H9 (cell line): ENCODE measurements around the gene PTPDC1. TPM values are rescaled to one million over a fixed set of nuclear protein-coding genes. Genes with fewer than 3 reads are reported as not detected.

ENCODE experiments used
- DNase-seq: peaks from one replicate; pipeline ENCODE4 v3.0.0-alpha.2; 2017
- H2AFZ ChIP-seq: one replicate; pipeline ENCODE4 v1.6.1; 2013; ENCODE audit warnings: mild to moderate bottlenecking, low read length, control low read depth, moderate library complexity
- H2AK5ac ChIP-seq: 2 replicates; pipeline ENCODE4 v1.6.1; 2013; ENCODE audit warnings: low read length, control low read depth, mixed read lengths; ENCODE audit not compliant: insufficient read length
- H2BK120ac ChIP-seq: one replicate; pipeline ENCODE4 v1.6.1; 2013; ENCODE audit warnings: low read depth, mild to moderate bottlenecking, low read length, control low read depth, inconsistent platforms; ENCODE audit not compliant: poor library complexity, severe bottlenecking
- H2BK12ac ChIP-seq: 2 replicates; pipeline ENCODE4 v1.6.1; 2013; ENCODE audit warnings: low read length, control low read depth, mixed read lengths, low read depth; ENCODE audit not compliant: insufficient read length
- H2BK15ac ChIP-seq: 2 replicates; pipeline ENCODE4 v1.6.1; 2013; ENCODE audit warnings: low read depth, low read length, control low read depth
- H2BK20ac ChIP-seq: one replicate; pipeline ENCODE4 v1.6.1; 2013; ENCODE audit warnings: low read depth, mild to moderate bottlenecking, low read length, control low read depth, inconsistent platforms; ENCODE audit not compliant: poor library complexity, severe bottlenecking
- H2BK5ac ChIP-seq: 2 replicates; pipeline ENCODE4 v1.6.1; 2013; ENCODE audit warnings: low read length, control low read depth, mixed read lengths; ENCODE audit not compliant: insufficient read length
- H3K14ac ChIP-seq: 2 replicates; pipeline ENCODE4 v1.6.1; 2013; ENCODE audit warnings: low read length, control low read depth; ENCODE audit not compliant: insufficient read depth
- H3K18ac ChIP-seq: 2 replicates; pipeline ENCODE4 v1.6.1; 2013; ENCODE audit warnings: low read depth, mild to moderate bottlenecking, mixed read lengths, low read length, control low read depth; ENCODE audit not compliant: insufficient read length
- H3K23ac ChIP-seq: 2 replicates; pipeline ENCODE4 v1.6.1; 2013; ENCODE audit warnings: low read length, control low read depth, mixed read lengths, low read depth; ENCODE audit not compliant: insufficient read length
- H3K23me2 ChIP-seq: 2 replicates; pipeline ENCODE4 v1.6.1; 2013; ENCODE audit warnings: low read depth, mild to moderate bottlenecking, mixed read lengths, low read length, control low read depth; ENCODE audit not compliant: insufficient read length, poor library complexity, severe bottlenecking
- H3K27ac ChIP-seq: 2 replicates; pipeline ENCODE4 v1.5.1; 2013; ENCODE audit warnings: low read length, control low read depth, mixed read lengths, low read depth; ENCODE audit not compliant: insufficient read length
- H3K27me3 ChIP-seq: 2 replicates; pipeline ENCODE4 v1.6.1; 2013; ENCODE audit warnings: low read length, control low read depth, inconsistent platforms; ENCODE audit not compliant: insufficient read depth
- H3K4ac ChIP-seq: 2 replicates; pipeline ENCODE4 v1.6.1; 2013; ENCODE audit warnings: low read depth, mild to moderate bottlenecking, control low read depth, inconsistent platforms, low read length, moderate library complexity
- H3K4me1 ChIP-seq: 2 replicates; pipeline ENCODE4 v1.6.1; 2013; ENCODE audit warnings: low read length, control low read depth, inconsistent platforms; ENCODE audit not compliant: insufficient read depth
- H3K4me2 ChIP-seq: 2 replicates; pipeline ENCODE4 v1.6.1; 2013; ENCODE audit warnings: low read length, control low read depth, mixed read lengths; ENCODE audit not compliant: insufficient read length, insufficient read depth
- H3K56ac ChIP-seq: 2 replicates; pipeline ENCODE4 v1.6.1; 2013; ENCODE audit warnings: low read depth, mild to moderate bottlenecking, mixed read lengths, low read length, control low read depth; ENCODE audit not compliant: insufficient read length
- H3K79me1 ChIP-seq: 2 replicates; pipeline ENCODE4 v1.6.1; 2013; ENCODE audit warnings: low read depth, mild to moderate bottlenecking, moderate library complexity, low read length, control low read depth, inconsistent platforms; ENCODE audit not compliant: insufficient read depth, poor library complexity, severe bottlenecking
- H3K79me2 ChIP-seq: 2 replicates; pipeline ENCODE4 v1.6.1; 2013; ENCODE audit warnings: low read length, control low read depth, inconsistent platforms; ENCODE audit not compliant: insufficient read depth
- H3K9ac ChIP-seq: 2 replicates; pipeline ENCODE4 v1.6.1; 2013; ENCODE audit warnings: low read length, control low read depth, mixed read lengths; ENCODE audit not compliant: insufficient read length; ENCODE audit errors: extremely low read depth
- H3K9me3 ChIP-seq: one replicate; pipeline ENCODE4 v1.6.1; 2013; ENCODE audit warnings: low read depth, low read length, inconsistent platforms; ENCODE audit not compliant: control insufficient read depth
- H3T11ph ChIP-seq: one replicate; pipeline ENCODE4 v1.6.1; 2013; ENCODE audit warnings: mild to moderate bottlenecking, low read length, control low read depth, inconsistent platforms
- H4K20me1 ChIP-seq: one replicate; pipeline ENCODE4 v1.6.1; 2013; ENCODE audit not compliant: control insufficient read depth, insufficient read length, insufficient read depth
- H4K5ac ChIP-seq: 2 replicates; pipeline ENCODE4 v1.6.1; 2013; ENCODE audit warnings: low read depth, mild to moderate bottlenecking, mixed read lengths, low read length, control low read depth; ENCODE audit not compliant: insufficient read length
- H4K8ac ChIP-seq: replicated peaks from 2 replicates; pipeline ENCODE4 v1.6.1; 2013; ENCODE audit warnings: low read length, control low read depth, mixed read lengths, low read depth; ENCODE audit not compliant: insufficient read length
- H4K91ac ChIP-seq: 2 replicates; pipeline ENCODE4 v1.6.1; 2013; ENCODE audit warnings: low read depth, mild to moderate bottlenecking, moderate library complexity, mixed read lengths, low read length, control low read depth; ENCODE audit not compliant: insufficient read length
- H3K27ac Mint-ChIP-seq, 3 experiments: 2 replicates in 2 of 3; 3 replicates in 1 of 3; pipeline ENCODE4 v1.8.0; 2020 to 2021; ENCODE audit warnings: mixed read lengths in 3 of 3, mild to moderate bottlenecking in 1 of 3, moderate library complexity in 1 of 3
- H3K27me3 Mint-ChIP-seq: 2 replicates; pipeline ENCODE4 v1.8.0; 2021; ENCODE audit warnings: low read depth, mild to moderate bottlenecking, moderate library complexity, mixed read lengths
- H3K36me3 Mint-ChIP-seq, 3 experiments: 2 replicates in 2 of 3; 3 replicates in 1 of 3; pipeline ENCODE4 v1.8.0; 2020 to 2021; ENCODE audit warnings: low read depth in 3 of 3, mixed read lengths in 3 of 3; ENCODE audit not compliant: insufficient read depth in 1 of 3
- H3K4me1 Mint-ChIP-seq, 2 experiments: 2 replicates each; pipeline ENCODE4 v1.8.0; 2020; ENCODE audit warnings: mixed read lengths in 2 of 2
- H3K4me3 Mint-ChIP-seq, 2 experiments: 2 replicates in 1 of 2; 3 replicates in 1 of 2; pipeline ENCODE4 v1.8.0; 2020 to 2021; ENCODE audit warnings: mild to moderate bottlenecking in 2 of 2, mixed read lengths in 2 of 2, moderate library complexity in 1 of 2
- H3K9me3 Mint-ChIP-seq, 2 experiments: 2 replicates in 1 of 2; 3 replicates in 1 of 2; pipeline ENCODE4 v1.8.0; 2020; ENCODE audit warnings: mild to moderate bottlenecking in 2 of 2, mixed read lengths in 2 of 2, moderate library complexity in 1 of 2
- WGBS: extraction: QIAGEN DNeasy Blood & Tissue Kit; methylation state at CpG from one replicate; pipeline ENCODE4 v1.1.7; 2013; ENCODE audit warnings: missing lambda C conversion rate, low lambda C conversion rate, mixed read lengths; ENCODE audit not compliant: insufficient read length; ENCODE audit errors: extremely low coverage; 5-methylcytosine and 5-hydroxymethylcytosine counted together
- total RNA-seq: library from RNA; stranded (reverse); gene quantifications from 2 replicates; pipeline ENCODE4 v1.2.1, GENCODE V29; 2021
- TF ChIP-seq, protein P1 (sequence below): fragments of 200-600 bp; sonication (generic); conservative IDR thresholded peaks from 3 replicates; pipeline ENCODE4 v1.8.0; 2021; ENCODE audit warnings: antibody characterized with exemption, mild to moderate bottlenecking

The PTPDC1 gene
- total RNA-seq, 1 experiment from 2014 or later = 4.8 TPM

GRCh38 chr9:94086486-94087345 lies 2.5 kb downstream of the PTPDC1 start:
- H2BK12ac ChIP-seq = no peak overlapping the region
- H2AFZ ChIP-seq = no peak overlapping the region
- no peaks in the 10 kb centered on the region for H3K27me3 ChIP-seq
- H3K4ac ChIP-seq = no peak overlapping the region
- Mint-ChIP-seq H3K4me1 (peaks cover 16 to 25% of the 10 kb centered on the region in 2 experiments), H3K9me3 (peaks cover 0 to 2% of the 10 kb centered on the region in 2 experiments; a peak in 1 of 5 replicates), H3K4me3 (no peak overlapping the region), H3K36me3 (peaks cover 0 to 2% (median 1%) of the 10 kb centered on the region in 3 experiments; a peak in 4 of 7 replicates), H3K27ac (no peak overlapping the region), H3K27me3 (no peaks in the 10 kb centered on the region)
- H3K79me2 ChIP-seq = no peaks in the 10 kb centered on the region
- no peak overlapping the region for H2BK5ac ChIP-seq
- H3K4me2 ChIP-seq = no peak overlapping the region
- no peak overlapping the region for H2BK120ac ChIP-seq
- H3K79me1 ChIP-seq = no peaks in the 10 kb centered on the region
- H3K23ac ChIP-seq = no peak overlapping the region
- no peak overlapping the region for H2BK20ac ChIP-seq
- no peaks in the 10 kb centered on the region for H4K20me1 ChIP-seq
- no peak overlapping the region for H3T11ph ChIP-seq
- 0 out of 2 replicates have a peak, but pooled peaks cover 3% of the 10 kb centered on the region for H3K4me1 ChIP-seq
- H2AK5ac ChIP-seq = no peak overlapping the region
- H3K9me3 ChIP-seq = no peaks in the 10 kb centered on the region
- TF ChIP-seq, protein P1, sequence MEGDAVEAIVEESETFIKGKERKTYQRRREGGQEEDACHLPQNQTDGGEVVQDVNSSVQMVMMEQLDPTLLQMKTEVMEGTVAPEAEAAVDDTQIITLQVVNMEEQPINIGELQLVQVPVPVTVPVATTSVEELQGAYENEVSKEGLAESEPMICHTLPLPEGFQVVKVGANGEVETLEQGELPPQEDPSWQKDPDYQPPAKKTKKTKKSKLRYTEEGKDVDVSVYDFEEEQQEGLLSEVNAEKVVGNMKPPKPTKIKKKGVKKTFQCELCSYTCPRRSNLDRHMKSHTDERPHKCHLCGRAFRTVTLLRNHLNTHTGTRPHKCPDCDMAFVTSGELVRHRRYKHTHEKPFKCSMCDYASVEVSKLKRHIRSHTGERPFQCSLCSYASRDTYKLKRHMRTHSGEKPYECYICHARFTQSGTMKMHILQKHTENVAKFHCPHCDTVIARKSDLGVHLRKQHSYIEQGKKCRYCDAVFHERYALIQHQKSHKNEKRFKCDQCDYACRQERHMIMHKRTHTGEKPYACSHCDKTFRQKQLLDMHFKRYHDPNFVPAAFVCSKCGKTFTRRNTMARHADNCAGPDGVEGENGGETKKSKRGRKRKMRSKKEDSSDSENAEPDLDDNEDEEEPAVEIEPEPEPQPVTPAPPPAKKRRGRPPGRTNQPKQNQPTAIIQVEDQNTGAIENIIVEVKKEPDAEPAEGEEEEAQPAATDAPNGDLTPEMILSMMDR = no peak
- H3K56ac ChIP-seq = no peak overlapping the region
- H3K9ac ChIP-seq = no peak overlapping the region
- H4K91ac ChIP-seq = no peak overlapping the region
- H4K5ac ChIP-seq = no peak overlapping the region
- no peak overlapping the region for H3K27ac ChIP-seq
- no peak for DNase-seq
- no peak overlapping the region for H2BK15ac ChIP-seq
- no peak overlapping the region for H3K14ac ChIP-seq
- H3K18ac ChIP-seq = no peak overlapping the region
- H4K8ac ChIP-seq = no peak overlapping the region
- H3K23me2 ChIP-seq = no peaks in the 10 kb centered on the region
- no CpG with 5 or more reads among the region's 3 CpGs for WGBS
